ENCODE data around the gene DHX40. TPM values are rescaled to one million over a fixed set of nuclear protein-coding genes. Genes with fewer than 3 reads are reported as not detected.
A peak's percentile ranks its signal among the peaks of the same experiment; 100 is the strongest.
"Not testable (repeated sequence)": the region's sequence is repeated elsewhere in the genome, so short reads cannot be mapped to it uniquely, and the experiment has no call there.

The DHX40 gene
- total RNA-seq: 21.3 TPM
- long read RNA-seq, partial matches to known transcripts: 2 of 8 reads
- long read RNA-seq, other reads (novel, unspliced or antisense): 3 of 8 reads

GRCh38 chr17:59565171-59565958, at the start of gene DHX40:
Gene DHX40 (plus strand): TSS chr17:59565610. CDS start chr17:59565672, 62 bp downstream.
- peak; percentile 98 for DNase-seq (ENCODE audit: low spot score)

GRCh38 chr17:59516451-59516850, 49.0 kb upstream of the DHX40 start:
- peak; percentile 14 for DNase-seq (ENCODE audit: low spot score)

GRCh38 chr17:59519132-59519531, 46.3 kb upstream of the DHX40 start:
- DNase-seq (ENCODE audit: low spot score): no peak

- no peak for DNase-seq (ENCODE audit: low spot score)
These were observed 45.2 kb upstream of the DHX40 start for GRCh38 chr17:59520251-59520650.

GRCh38 chr17:59521465-59522126, 43.8 kb upstream of the DHX40 start:
- no peak for DNase-seq (ENCODE audit: low spot score)

GRCh38 chr17:59524930-59525329, 40.5 kb upstream of the DHX40 start:
- DNase-seq (ENCODE audit: low spot score): not testable (repeated sequence)

- no peak for DNase-seq (ENCODE audit: low spot score)
These were observed 39.7 kb upstream of the DHX40 start for GRCh38 chr17:59525668-59526067.

- no peak for DNase-seq (ENCODE audit: low spot score)
These were observed 39.0 kb upstream of the DHX40 start for GRCh38 chr17:59526451-59526850.

GRCh38 chr17:59527325-59527917, 38.0 kb upstream of the DHX40 start:
- no peak for DNase-seq (ENCODE audit: low spot score)

- no peak for DNase-seq (ENCODE audit: low spot score)
These were observed 37.5 kb upstream of the DHX40 start for GRCh38 chr17:59527931-59528330.

GRCh38 chr17:59530531-59530930, 34.9 kb upstream of the DHX40 start:
- DNase-seq (ENCODE audit: low spot score): no peak

GRCh38 chr17:59533694-59534093, 31.7 kb upstream of the DHX40 start:
- DNase-seq (ENCODE audit: low spot score): no peak

- no peak for DNase-seq (ENCODE audit: low spot score)
These were observed 30.8 kb upstream of the DHX40 start for GRCh38 chr17:59534583-59534982.

GRCh38 chr17:59538195-59538909, 27.1 kb upstream of the DHX40 start:
- DNase-seq (ENCODE audit: low spot score): no peak

GRCh38 chr17:59542960-59543635, 22.3 kb upstream of the DHX40 start:
- no peak for DNase-seq (ENCODE audit: low spot score)

GRCh38 chr17:59545942-59546341, 19.5 kb upstream of the DHX40 start:
- no peak for DNase-seq (ENCODE audit: low spot score)

- DNase-seq (ENCODE audit: low spot score): no peak
These were observed 18.1 kb upstream of the DHX40 start for GRCh38 chr17:59547131-59547915.

- not testable (repeated sequence) for DNase-seq (ENCODE audit: low spot score)
These were observed 16.4 kb upstream of the DHX40 start for GRCh38 chr17:59548985-59549384.

- DNase-seq (ENCODE audit: low spot score): no peak
These were observed 14.7 kb upstream of the DHX40 start for GRCh38 chr17:59550703-59551102.

GRCh38 chr17:59558039-59558438, 7.4 kb upstream of the DHX40 start:
- DNase-seq (ENCODE audit: low spot score): no peak

All from mesenteric fat pad (tissue), 1 donor.